Mammary epithelial cell (primary cell): Measurements from ENCODE around the gene PKHD1.

Experiments
- CTCF ChIP-seq, 2 donors: IDR thresholded peaks in 1 of 2; conservative IDR thresholded peaks in 1 of 2; 2 replicates each; pipeline ENCODE4 v1.5.1; 2011 to 2012; ENCODE audit warnings: inconsistent platforms in 2 of 2, low read length in 2 of 2, mild to moderate bottlenecking in 2 of 2, control low read depth in 1 of 2, low read depth in 1 of 2; ENCODE audit not compliant: insufficient read depth in 1 of 2; ENCODE audit errors: extremely low read depth in 1 of 2
- EZH2 ChIP-seq: IDR thresholded peaks from 2 replicates; pipeline ENCODE4 v1.6.1; 2012; ENCODE audit warnings: low read length, inconsistent platforms, borderline replicate concordance

GRCh38 chr6:52132292-52132691 lies 44.9 kb upstream of the PKHD1 start:
- TF ChIP-seq EZH2: no peak
- TF ChIP-seq CTCF (conservative IDR thresholded peaks at IDR 0.05 in 1 of 2, IDR thresholded peaks at IDR 0.05 in 1 of 2; ENCODE audit: extremely low read depth in 1 of 2, insufficient read depth in 1 of 2, low read depth in 1 of 2, low read length in 2 of 2): no peak
